RWPE1 (cell line): Measurements from ENCODE around the gene PSMA7.
A peak's percentile ranks its signal among the peaks of the same experiment; 100 is the strongest.

Experiments used
- CTCF ChIA-PET: fragments of 350-600 bp; sonication (Branson Sonifier 250); formaldehyde crosslinking; extraction: SDS; loops from one replicate; lab custom pipeline; 2021; lab: Yijun Ruan, JAX
- POLR2A ChIA-PET: fragments of 400-600 bp; formaldehyde crosslinking; extraction: SDS; loops from one replicate; lab custom pipeline; 2020; ENCODE audit warnings: antibody characterized with exemption; ENCODE audit not compliant: low non-redundant PET; lab: Yijun Ruan, JAX
- DNase-seq: peaks from one replicate; pipeline ENCODE4 v3.0.0; 2012; ENCODE audit warnings: low spot score
- H3K27ac ChIP-seq: fragments of 450-650 bp; 2 replicates; pipeline ENCODE4 v1.5.1; 2017
- CTCF ChIP-seq: fragments of 450-650 bp; conservative IDR thresholded peaks from 2 replicates; pipeline ENCODE4 v1.5.1; 2017; ENCODE audit warnings: low read depth, mild to moderate bottlenecking

The PSMA7 gene

GRCh38 chr20:62087227-62087626 lies 56.0 kb downstream of the PSMA7 start:
- POLR2A ChIA-PET = no interaction called here
- CTCF ChIA-PET = interaction anchor here (0.7 kb wide), 1 partner anchor 396 kb away, joined by 3 read pairs; no protein-coding TSS in a partner anchor
- peak; percentile 34 for DNase-seq
- TF ChIP-seq CTCF = no peak
- no peak overlapping the region for H3K27ac ChIP-seq
